Neuronal stem cell (in vitro differentiated cells): ENCODE measurements around the gene NFATC2IP.

Source experiments
- DNase-seq: peaks from one replicate; pipeline ENCODE4 v3.0.0-alpha.2; 2013; ENCODE audit warnings: low spot score
- H2AFZ ChIP-seq: one replicate; pipeline ENCODE4 v1.6.1; 2013; ENCODE audit warnings: mild to moderate bottlenecking, low read length, inconsistent platforms
- H2AK5ac ChIP-seq: 2 replicates; pipeline ENCODE4 v1.6.1; 2013; ENCODE audit warnings: low read depth, mild to moderate bottlenecking, inconsistent platforms, low read length, moderate library complexity, mixed read lengths
- H2BK120ac ChIP-seq: 2 replicates; pipeline ENCODE4 v1.6.1; 2013; ENCODE audit warnings: low read depth, mild to moderate bottlenecking, inconsistent platforms, low read length, moderate library complexity, mixed read lengths
- H2BK12ac ChIP-seq: one replicate; pipeline ENCODE4 v1.6.1; 2013; ENCODE audit warnings: low read length, inconsistent platforms
- H2BK15ac ChIP-seq: 2 replicates; pipeline ENCODE4 v1.6.1; 2013; ENCODE audit warnings: mild to moderate bottlenecking, low read length, inconsistent platforms, mixed read lengths
- H2BK5ac ChIP-seq: one replicate; pipeline ENCODE4 v1.6.1; 2013; ENCODE audit warnings: inconsistent platforms, mild to moderate bottlenecking, low read length, moderate library complexity
- H3K14ac ChIP-seq: one replicate; pipeline ENCODE4 v1.6.1; 2013; ENCODE audit warnings: low read length, inconsistent platforms
- H3K18ac ChIP-seq: 2 replicates; pipeline ENCODE4 v1.6.1; 2013; ENCODE audit warnings: low read length, inconsistent platforms
- H3K23ac ChIP-seq: 2 replicates; pipeline ENCODE4 v1.6.1; 2013; ENCODE audit warnings: low read depth, mild to moderate bottlenecking, mixed read lengths, low read length, inconsistent platforms; ENCODE audit not compliant: poor library complexity
- H3K27ac ChIP-seq: replicated peaks from 3 replicates; pipeline ENCODE4 v1.5.1; 2013; ENCODE audit warnings: low read length, inconsistent platforms
- H3K27me3 ChIP-seq, 3 experiments: 2 replicates each; pipeline ENCODE4 v1.6.1; 2013; ENCODE audit warnings: low read length in 3 of 3, mild to moderate bottlenecking in 2 of 3, inconsistent platforms in 1 of 3, low read depth in 1 of 3, mixed read lengths in 1 of 3, moderate library complexity in 1 of 3; ENCODE audit not compliant: control insufficient read depth in 3 of 3, insufficient read depth in 3 of 3
- H3K36me3 ChIP-seq, 2 donors: replicated peaks in 1 of 2; 2 replicates each; pipeline ENCODE4 v1.6.1; 2013; ENCODE audit warnings: low read length in 2 of 2; ENCODE audit not compliant: control insufficient read depth in 2 of 2, insufficient read depth in 2 of 2
- H3K4ac ChIP-seq: 2 replicates; pipeline ENCODE4 v1.6.1; 2013; ENCODE audit warnings: inconsistent platforms, mild to moderate bottlenecking, low read length, moderate library complexity
- H3K4me1 ChIP-seq, 2 donors: 1 replicate in 1 of 2; 2 replicates in 1 of 2; pipeline ENCODE4 v1.6.1; 2013; ENCODE audit warnings: low read length in 2 of 2, low read depth in 1 of 2; ENCODE audit not compliant: control insufficient read depth in 2 of 2, insufficient read depth in 1 of 2
- H3K4me2 ChIP-seq: one replicate; pipeline ENCODE4 v1.6.1; 2013; ENCODE audit warnings: mild to moderate bottlenecking, low read length, inconsistent platforms; ENCODE audit not compliant: insufficient read depth, poor library complexity, severe bottlenecking
- H3K4me3 ChIP-seq, 2 donors: 2 replicates each; pipeline ENCODE4 v1.5.1; 2013; ENCODE audit warnings: low read length in 2 of 2, mild to moderate bottlenecking in 2 of 2, inconsistent platforms in 1 of 2, moderate library complexity in 1 of 2
- H3K79me1 ChIP-seq: one replicate; pipeline ENCODE4 v1.6.1; 2013; ENCODE audit warnings: low read depth, mild to moderate bottlenecking, inconsistent platforms, low read length, moderate library complexity
- H3K9ac ChIP-seq: one replicate; pipeline ENCODE4 v1.6.1; 2013; ENCODE audit warnings: mild to moderate bottlenecking, low read depth, low read length, inconsistent platforms; ENCODE audit not compliant: poor library complexity
- H3K9me3 ChIP-seq, 2 donors: replicated peaks in 1 of 2; 2 replicates each; pipeline versions ENCODE3 to v1.6.1; 2013; ENCODE audit warnings: low read length in 2 of 2, mild to moderate bottlenecking in 2 of 2, inconsistent platforms in 1 of 2, low read depth in 1 of 2, mixed read lengths in 1 of 2, moderate library complexity in 1 of 2; ENCODE audit not compliant: control insufficient read depth in 2 of 2, insufficient read depth in 1 of 2
- H4K8ac ChIP-seq: one replicate; pipeline ENCODE4 v1.6.1; 2013; ENCODE audit warnings: low read depth, mild to moderate bottlenecking, inconsistent platforms, low read length, moderate library complexity
- H4K91ac ChIP-seq: one replicate; pipeline ENCODE4 v1.6.1; 2013; ENCODE audit warnings: low read length, low read depth, mild to moderate bottlenecking, inconsistent platforms; ENCODE audit not compliant: poor library complexity
- WGBS, 2 donors: extraction: QIAGEN DNeasy Blood & Tissue Kit; methylation state at CpG; one replicate each; pipeline ENCODE4 v1.1.7; 2013; ENCODE audit warnings: missing lambda C conversion rate in 2 of 2, mixed read lengths in 1 of 2; ENCODE audit not compliant: insufficient read length in 2 of 2, insufficient replicate concordance in 1 of 2; ENCODE audit errors: extremely low coverage in 2 of 2; 5-methylcytosine and 5-hydroxymethylcytosine counted together

Gene NFATC2IP

GRCh38 chr16:28927815-28928214, 22.9 kb upstream of the NFATC2IP start:
- Histone ChIP-seq H2BK5ac (no peak overlapping the region), H3K27me3 (peaks cover 0 to 2% (median 0%) of the 10 kb centered on the region in 3 experiments), H3K23ac (no peak overlapping the region), H3K18ac (no peak overlapping the region), H2BK120ac (no peak overlapping the region), H2BK12ac (no peak overlapping the region), H3K4ac (no peak overlapping the region), H3K14ac (no peak overlapping the region), H3K4me3 (no peak overlapping the region), H3K79me1 (peaks cover 4% of the 10 kb centered on the region), H2AK5ac (no peak overlapping the region), H3K36me3 (peaks cover 0 to 5% of the 10 kb centered on the region in 2 donors), H3K4me1 (peaks cover 4 to 8% of the 10 kb centered on the region in 2 donors), H3K27ac (no peak overlapping the region), H2BK15ac (no peak overlapping the region), H3K9me3 (no peaks in the 10 kb centered on the region), H4K8ac (no peak overlapping the region), H4K91ac (no peak overlapping the region), H3K9ac (no peak overlapping the region), H3K4me2 (no peak overlapping the region), H2AFZ (no peak overlapping the region)
- DNase-seq, result no peak
- WGBS, 2 donors, result no CpG with 5 or more reads among the region's 1 CpG

- Histone ChIP-seq H2AFZ (peak overlapping the region; percentile 91), H4K91ac (no peak overlapping the region), H3K14ac (no peak overlapping the region), H3K27me3 (no peaks in the 10 kb centered on the region), H3K18ac (no peak overlapping the region), H3K36me3 (no peaks in the 10 kb centered on the region), H3K9me3 (no peaks in the 10 kb centered on the region), H4K8ac (no peak overlapping the region), H2BK120ac (no peak overlapping the region), H3K23ac (no peak overlapping the region), H3K27ac (peak overlapping the region; percentile 87), H2BK15ac (no peak overlapping the region), H3K4me2 (no peak overlapping the region), H3K4ac (no peak overlapping the region), H3K9ac (no peak overlapping the region), H3K4me3 (no peak overlapping the region), H3K4me1 (peaks cover 4% of the 10 kb centered on the region in 2 donors), H2BK12ac (no peak overlapping the region), H2BK5ac (no peak overlapping the region), H2AK5ac (no peak overlapping the region), H3K79me1 (no peaks in the 10 kb centered on the region)
- no peak for DNase-seq
- WGBS, 2 donors, result no CpG with 5 or more reads among the region's 3 CpGs
These were observed 20.5 kb upstream of the NFATC2IP start for GRCh38 chr16:28930203-28930602.

GRCh38 chr16:28930652-28931051, 20.1 kb upstream of the NFATC2IP start:
- Histone ChIP-seq H3K4me1 (peaks cover 4% of the 10 kb centered on the region in 2 donors), H2BK120ac (no peak overlapping the region), H3K27me3 (no peaks in the 10 kb centered on the region), H3K23ac (no peak overlapping the region), H2BK15ac (no peak overlapping the region), H3K9me3 (no peaks in the 10 kb centered on the region), H2AFZ (peak overlapping the region; percentile 91), H4K8ac (no peak overlapping the region), H3K4ac (no peak overlapping the region), H3K36me3 (no peaks in the 10 kb centered on the region), H4K91ac (no peak overlapping the region), H2AK5ac (no peak overlapping the region), H2BK5ac (no peak overlapping the region), H3K4me3 (no peak overlapping the region), H3K79me1 (no peaks in the 10 kb centered on the region), H3K14ac (no peak overlapping the region), H3K4me2 (no peak overlapping the region), H2BK12ac (no peak overlapping the region), H3K18ac (no peak overlapping the region), H3K27ac (peak overlapping the region; percentile 87), H3K9ac (no peak overlapping the region)
- peak; percentile 75 for DNase-seq
- no CpG with 5 or more reads among the region's 3 CpGs for WGBS, 2 donors

GRCh38 chr16:28931801-28932225, 18.9 kb upstream of the NFATC2IP start, which contains the start of gene CD19:
CD19 (plus strand) TSS chr16:28931971; CDS start chr16:28932001, 30 bp downstream.
- Histone ChIP-seq H3K4me1 (peaks cover 4% of the 10 kb centered on the region in 2 donors), H3K4me2 (no peak within 1 kb of the TSS), H2BK15ac (peak within 1 kb of the TSS; percentile 96), H2BK5ac (peak within 1 kb of the TSS; percentile 33), H2AFZ (peak within 1 kb of the TSS; percentile 91), H3K79me1 (no peaks in the 10 kb centered on the region), H4K91ac (peak within 1 kb of the TSS; percentile 87), H2AK5ac (peak within 1 kb of the TSS; percentile 58), H3K14ac (no peak within 1 kb of the TSS), H3K36me3 (no peaks in the 10 kb centered on the region), H2BK120ac (peak within 1 kb of the TSS; percentile 37), H3K9me3 (no peaks in the 10 kb centered on the region), H3K18ac (peak within 1 kb of the TSS; percentile 76), H4K8ac (no peak within 1 kb of the TSS), H3K4ac (no peak within 1 kb of the TSS), H3K27me3 (no peaks in the 10 kb centered on the region), H3K27ac (peak within 1 kb of the TSS; percentile 87), H2BK12ac (peak within 1 kb of the TSS; percentile 85), H3K23ac (peak within 1 kb of the TSS; percentile 5), H3K9ac (no peak within 1 kb of the TSS), H3K4me3 (no peak within 1 kb of the TSS)
- WGBS, 2 donors, result no CpG with 5 or more reads among the region's 10 CpGs
- DNase-seq, result no peak
